ENCODE measurements around the gene KIF26B.

GRCh38 chr1:245469734-245470133 is 314.9 kb downstream of the KIF26B start:
- TF ChIP-seq CTCF (IDR thresholded peaks at IDR 0.05; ENCODE audit: borderline replicate concordance, extremely low read depth, low read length, poor library complexity, severe bottlenecking), result no peak
- TF ChIP-seq EZH2 (IDR thresholded peaks at IDR 0.05; ENCODE audit: borderline replicate concordance, low read depth, low read length, severe bottlenecking), result no peak

Data from DND-41 (cell line).